CD4-positive, CD25-positive, alpha-beta regulatory T cell (primary cell): Measurements from ENCODE around the gene HORMAD2. TPM values are rescaled to one million over a fixed set of nuclear protein-coding genes. Genes with fewer than 3 reads are reported as not detected.

Source experiments
- ATAC-seq, 2 donors: fragments of 150-1000 bp; cut with Tn5 transposase; one replicate each; pipeline ENCODE4 v1.10.0; 2021; ENCODE audit warnings: low read depth in 2 of 2, moderate number of reproducible peaks in 2 of 2, moderate library complexity in 1 of 2
- DNase-seq, 3 donors: peaks; one replicate each; pipeline versions ENCODE4 v3.0.0 to v3.0.0-alpha.2; 2012 to 2022; ENCODE audit warnings: mixed read lengths in 1 of 3
- H3K27ac ChIP-seq: one replicate; pipeline ENCODE4 v1.7.0; 2013; ENCODE audit warnings: mild to moderate bottlenecking, low read length; ENCODE audit not compliant: insufficient read depth, poor library complexity, severe bottlenecking
- H3K27me3 ChIP-seq: one replicate; pipeline ENCODE4 v1.7.0; 2013; ENCODE audit warnings: low read length; ENCODE audit not compliant: control insufficient read depth, insufficient read depth
- H3K36me3 ChIP-seq: one replicate; pipeline ENCODE4 v1.7.0; 2013; ENCODE audit warnings: mild to moderate bottlenecking, low read length, moderate library complexity; ENCODE audit not compliant: control insufficient read depth, insufficient read depth
- H3K4me1 ChIP-seq: 2 replicates; pipeline ENCODE4 v1.7.0; 2013; ENCODE audit warnings: mild to moderate bottlenecking, low read length; ENCODE audit not compliant: insufficient read depth, control insufficient read depth, poor library complexity, severe bottlenecking
- H3K4me3 ChIP-seq: one replicate; pipeline ENCODE4 v1.7.0; 2013; ENCODE audit warnings: low read depth, mild to moderate bottlenecking, low read length, moderate library complexity
- H3K9me3 ChIP-seq, 2 experiments: 1 replicate in 1 of 2; 2 replicates in 1 of 2; pipeline ENCODE4 v1.7.0; 2013; ENCODE audit warnings: low read length in 2 of 2, mild to moderate bottlenecking in 1 of 2, moderate library complexity in 1 of 2; ENCODE audit not compliant: control insufficient read depth in 2 of 2
- H3K27ac Mint-ChIP-seq, 3 donors: one replicate each; pipeline ENCODE4 v1.8.0; 2020 to 2022; ENCODE audit warnings: mild to moderate bottlenecking in 3 of 3, mixed read lengths in 3 of 3, moderate library complexity in 2 of 3
- H3K27me3 Mint-ChIP-seq: one replicate; pipeline ENCODE4 v1.8.0; 2022; ENCODE audit warnings: mild to moderate bottlenecking, mixed read lengths
- H3K36me3 Mint-ChIP-seq: one replicate; pipeline ENCODE4 v1.8.0; 2020; ENCODE audit warnings: mixed read lengths
- H3K4me1 Mint-ChIP-seq, 4 donors: one replicate each; pipeline ENCODE4 v1.8.0; 2020 to 2022; ENCODE audit warnings: mixed read lengths in 4 of 4, mild to moderate bottlenecking in 1 of 4
- H3K4me3 Mint-ChIP-seq, 4 donors: one replicate each; pipeline ENCODE4 v1.8.0; 2020 to 2022; ENCODE audit warnings: mild to moderate bottlenecking in 4 of 4, mixed read lengths in 4 of 4, moderate library complexity in 3 of 4
- H3K9me3 Mint-ChIP-seq, 7 donors: one replicate each; pipeline ENCODE4 v1.8.0; 2020 to 2022; ENCODE audit warnings: mixed read lengths in 7 of 7, mild to moderate bottlenecking in 3 of 7, moderate library complexity in 2 of 7
- polyA plus RNA-seq, 4 donors: library from polyadenylated mRNA; unstranded; fragments of 300-500 nt; fragmentation: Illumina TruSeq; gene quantifications; one replicate each; pipeline ENCODE4 v1.2.3, GENCODE V29; 2021
- total RNA-seq: library from RNA; stranded (reverse); gene quantifications from one replicate; pipeline ENCODE4 v1.2.3, GENCODE V29; 2022

Gene HORMAD2
- total and polyA plus RNA-seq, 5 donors from 2014 or later: not detected

GRCh38 chr22:30040499-30041260, 39.6 kb upstream of the HORMAD2 start:
- no peak overlapping the region for H3K4me3 ChIP-seq
- Mint-ChIP-seq H3K9me3 (no peaks in the 10 kb centered on the region), H3K4me1 (peaks cover 0 to 5% (median 1%) of the 10 kb centered on the region in 4 donors), H3K27me3 (peaks cover 11% of the 10 kb centered on the region), H3K36me3 (no peaks in the 10 kb centered on the region), H3K27ac (no peak overlapping the region), H3K4me3 (peak overlapping the region in 1 of 4 donors; percentile 44)
- ATAC-seq: no peak
- H3K4me1 ChIP-seq: no peaks in the 10 kb centered on the region
- H3K27me3 ChIP-seq: no peaks in the 10 kb centered on the region
- no peaks in the 10 kb centered on the region for H3K36me3 ChIP-seq
- no peak for DNase-seq
- no peaks in the 10 kb centered on the region for H3K9me3 ChIP-seq
- no peak overlapping the region for H3K27ac ChIP-seq

DNA sequence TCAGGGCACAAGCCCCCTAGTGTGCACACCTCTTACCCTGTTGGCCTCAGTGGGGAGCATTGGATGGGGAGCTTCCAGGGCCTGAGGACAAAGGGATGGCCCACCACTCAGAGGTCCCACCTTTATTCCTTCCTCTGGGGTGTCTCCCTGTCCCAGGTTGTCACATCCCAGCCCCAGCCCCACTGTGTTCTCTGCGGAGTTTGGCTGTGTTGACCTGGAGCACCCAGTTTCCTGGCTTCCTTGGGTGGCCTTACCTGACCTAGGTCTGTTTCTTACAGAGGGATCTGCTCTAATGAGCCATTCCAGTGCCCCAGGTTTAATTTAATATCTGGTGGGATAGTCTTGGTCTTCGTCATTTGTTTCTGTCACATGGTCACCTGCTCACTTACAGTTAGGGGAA, 38.8 kb upstream of the HORMAD2 start:
- no peak for ATAC-seq
- Histone ChIP-seq H3K4me3 (no peak overlapping the region), H3K27me3 (no peaks in the 10 kb centered on the region), H3K4me1 (no peaks in the 10 kb centered on the region), H3K36me3 (no peaks in the 10 kb centered on the region), H3K9me3 (no peaks in the 10 kb centered on the region), H3K27ac (no peak overlapping the region)
- Mint-ChIP-seq H3K27ac (no peak overlapping the region), H3K4me3 (no peak overlapping the region), H3K4me1 (peaks cover 0 to 5% (median 0%) of the 10 kb centered on the region in 4 donors), H3K36me3 (no peaks in the 10 kb centered on the region), H3K9me3 (no peaks in the 10 kb centered on the region), H3K27me3 (peaks cover 11% of the 10 kb centered on the region)
- DNase-seq: no peak

DNA sequence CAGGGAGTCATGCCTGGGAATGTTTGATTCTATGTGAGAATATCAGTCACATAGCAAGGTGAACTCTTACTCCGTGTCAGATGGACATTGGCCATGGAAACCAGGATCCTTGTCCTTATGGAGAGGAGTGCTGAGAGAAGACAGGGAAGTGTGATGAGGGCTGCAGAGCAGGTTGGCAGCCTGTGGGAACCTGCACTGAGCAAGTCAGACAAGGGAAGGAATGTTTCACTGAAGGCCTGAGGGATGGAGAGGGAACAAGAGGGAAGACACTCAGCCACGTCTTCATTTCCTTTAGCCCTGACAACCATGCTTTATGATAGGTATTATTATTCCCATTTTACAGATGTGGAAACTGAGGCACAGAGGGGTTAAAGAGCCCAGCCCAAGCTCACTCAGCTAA, 38.4 kb upstream of the HORMAD2 start:
- H3K36me3 ChIP-seq: no peaks in the 10 kb centered on the region
- Mint-ChIP-seq H3K4me1 (peaks cover 0 to 5% (median under 1%) of the 10 kb centered on the region in 4 donors), H3K36me3 (no peaks in the 10 kb centered on the region), H3K4me3 (no peak overlapping the region), H3K27ac (no peak overlapping the region), H3K27me3 (peaks cover 11% of the 10 kb centered on the region), H3K9me3 (no peaks in the 10 kb centered on the region)
- no peaks in the 10 kb centered on the region for H3K27me3 ChIP-seq
- ATAC-seq (no peak), DNase-seq (no peak)
- no peaks in the 10 kb centered on the region for H3K9me3 ChIP-seq
- H3K4me3 ChIP-seq: no peak overlapping the region
- H3K27ac ChIP-seq: no peak overlapping the region
- no peaks in the 10 kb centered on the region for H3K4me1 ChIP-seq

DNA sequence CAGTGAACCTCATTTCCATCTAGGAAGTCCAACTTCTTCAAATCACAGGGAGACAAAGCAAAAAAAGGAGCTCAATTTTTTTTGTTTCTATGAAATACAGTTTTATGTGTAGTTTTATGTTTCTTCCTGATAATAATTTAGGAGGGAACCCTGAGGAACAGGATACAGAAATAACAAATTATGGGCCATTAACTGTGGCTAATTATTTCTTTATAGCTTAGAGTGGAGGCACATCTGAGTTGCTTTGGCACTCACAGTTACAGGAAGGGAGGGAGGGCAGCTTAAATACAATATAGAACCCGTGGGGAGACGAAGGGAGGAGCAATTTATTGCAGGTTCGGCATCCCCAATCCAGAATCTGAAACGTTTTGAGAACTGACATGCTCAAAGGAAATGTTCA, 37.1 kb upstream of the HORMAD2 start:
- Histone ChIP-seq H3K36me3 (no peaks in the 10 kb centered on the region), H3K4me3 (no peak overlapping the region), H3K9me3 (no peaks in the 10 kb centered on the region), H3K27me3 (no peaks in the 10 kb centered on the region), H3K27ac (no peak overlapping the region), H3K4me1 (peaks cover 5% of the 10 kb centered on the region)
- H3K4me1 Mint-ChIP-seq: peaks cover 5 to 10% (median 6%) of the 10 kb centered on the region in 4 donors
- DNase-seq: no peak
- no peak overlapping the region for H3K27ac Mint-ChIP-seq
- H3K27me3 Mint-ChIP-seq: peaks cover 11% of the 10 kb centered on the region
- no peaks in the 10 kb centered on the region for H3K9me3 Mint-ChIP-seq
- no peak for ATAC-seq
- no peak overlapping the region for H3K4me3 Mint-ChIP-seq
- no peaks in the 10 kb centered on the region for H3K36me3 Mint-ChIP-seq

- no peaks in the 10 kb centered on the region for H3K36me3 ChIP-seq
- peaks cover 5 to 11% (median 7%) of the 10 kb centered on the region in 4 donors for H3K4me1 Mint-ChIP-seq
- no peaks in the 10 kb centered on the region for H3K9me3 Mint-ChIP-seq
- H3K27ac ChIP-seq: no peak overlapping the region
- no peaks in the 10 kb centered on the region for H3K9me3 ChIP-seq
- peaks cover 11% of the 10 kb centered on the region for H3K27me3 Mint-ChIP-seq
- ATAC-seq (no peak), DNase-seq (peak in 1 of 3 donors; percentile 18)
- H3K4me1 ChIP-seq: peaks cover 5% of the 10 kb centered on the region
- no peaks in the 10 kb centered on the region for H3K36me3 Mint-ChIP-seq
- H3K4me3 Mint-ChIP-seq: no peak overlapping the region
- H3K4me3 ChIP-seq: no peak overlapping the region
- no peaks in the 10 kb centered on the region for H3K27me3 ChIP-seq
- H3K27ac Mint-ChIP-seq: no peak overlapping the region
Measured at GRCh38 chr22:30044369-30044768, 35.9 kb upstream of the HORMAD2 start.

DNA sequence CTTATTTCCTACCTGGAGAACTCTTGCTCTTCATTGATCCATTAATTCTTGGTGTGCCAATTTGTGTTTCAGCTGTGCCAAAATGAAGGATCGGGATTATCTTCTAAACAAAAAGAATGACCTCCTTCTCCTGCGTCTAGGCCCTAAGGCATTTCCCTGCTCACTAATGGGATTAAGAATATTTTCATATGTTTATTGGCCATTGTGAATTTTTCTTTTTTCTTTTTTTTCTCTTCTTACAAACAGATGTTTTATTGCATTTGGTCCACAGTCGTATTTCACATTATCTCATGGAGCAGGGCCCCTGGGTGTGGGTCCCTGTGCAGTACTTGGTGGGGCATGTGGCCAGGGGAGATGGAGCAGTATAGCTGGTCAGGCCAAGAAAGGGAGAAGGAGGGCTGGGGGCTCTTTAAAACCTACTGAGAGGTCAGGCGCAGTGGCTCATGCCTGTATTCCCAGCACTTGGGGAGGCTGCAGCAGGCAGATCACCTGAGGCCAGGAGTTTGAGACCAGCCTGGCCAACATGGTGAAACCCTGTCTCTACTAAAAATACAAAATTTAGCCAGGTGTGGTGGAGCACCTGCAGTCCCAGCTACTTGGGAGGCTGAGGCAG, 35.3 kb upstream of the HORMAD2 start:
- H3K9me3 Mint-ChIP-seq: no peaks in the 10 kb centered on the region
- no peak overlapping the region for H3K4me3 Mint-ChIP-seq
- peak overlapping the region in 1 of 3 donors; percentile 77 for H3K27ac Mint-ChIP-seq
- no peaks in the 10 kb centered on the region for H3K36me3 Mint-ChIP-seq
- no peak overlapping the region for H3K4me3 ChIP-seq
- no peak for ATAC-seq
- no peaks in the 10 kb centered on the region for H3K36me3 ChIP-seq
- peaks cover 11% of the 10 kb centered on the region for H3K27me3 Mint-ChIP-seq
- peaks cover 5 to 11% (median 7%) of the 10 kb centered on the region in 4 donors for H3K4me1 Mint-ChIP-seq
- H3K27ac ChIP-seq: no peak overlapping the region
- H3K27me3 ChIP-seq: no peaks in the 10 kb centered on the region
- peaks cover 5% of the 10 kb centered on the region for H3K4me1 ChIP-seq
- H3K9me3 ChIP-seq: no peaks in the 10 kb centered on the region
- no peak for DNase-seq

DNA sequence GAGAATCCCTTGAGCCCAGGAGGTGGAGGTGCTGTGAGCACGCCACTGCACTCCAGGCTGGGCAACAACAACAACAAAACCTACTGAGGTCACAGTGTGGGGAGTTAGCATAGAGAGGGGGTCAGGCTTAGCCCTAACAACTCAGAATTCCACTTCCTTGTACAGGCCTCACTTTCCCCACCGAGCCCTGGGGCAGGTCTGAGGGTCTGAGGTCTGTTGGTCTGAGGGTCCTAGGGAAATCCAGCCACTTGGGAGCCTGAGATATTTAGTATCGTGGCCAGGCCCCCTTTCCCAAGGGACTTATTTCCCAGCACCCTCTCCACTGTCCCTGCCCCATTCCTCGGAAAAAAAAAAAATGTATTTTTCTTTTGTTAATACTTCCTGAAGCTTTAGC, 34.8 kb upstream of the HORMAD2 start:
- Histone ChIP-seq H3K36me3 (no peaks in the 10 kb centered on the region), H3K4me1 (peaks cover 5% of the 10 kb centered on the region), H3K4me3 (no peak overlapping the region), H3K9me3 (no peaks in the 10 kb centered on the region), H3K27ac (no peak overlapping the region), H3K27me3 (no peaks in the 10 kb centered on the region)
- DNase-seq: no peak
- H3K27me3 Mint-ChIP-seq: peaks cover 13% of the 10 kb centered on the region
- H3K36me3 Mint-ChIP-seq: no peaks in the 10 kb centered on the region
- H3K9me3 Mint-ChIP-seq: no peaks in the 10 kb centered on the region
- H3K4me3 Mint-ChIP-seq: no peak overlapping the region
- H3K4me1 Mint-ChIP-seq: peaks cover 5 to 11% (median 7%) of the 10 kb centered on the region in 4 donors
- peak overlapping the region in 1 of 3 donors; percentile 77 for H3K27ac Mint-ChIP-seq
- no peak for ATAC-seq
